HTR-8/SVneo (cell line): ENCODE data around the gene SCAMP2.
A peak's percentile ranks its signal among the peaks of the same experiment; 100 is the strongest.
"Not testable (repeated sequence)": the region's sequence is repeated elsewhere in the genome, so short reads cannot be mapped to it uniquely, and the experiment has no call there.

Experiments used
- DNase-seq: peaks from one replicate; pipeline ENCODE4 v3.0.0; 2011; ENCODE audit warnings: low spot score, mixed read lengths; ENCODE audit not compliant: insufficient read length
- FAIRE-seq: peaks from 2 replicates; lab custom pipeline; 2011; peaks lifted over from hg19 to GRCh38; lab: Jason Lieb, UNC

The SCAMP2 gene, protein sequence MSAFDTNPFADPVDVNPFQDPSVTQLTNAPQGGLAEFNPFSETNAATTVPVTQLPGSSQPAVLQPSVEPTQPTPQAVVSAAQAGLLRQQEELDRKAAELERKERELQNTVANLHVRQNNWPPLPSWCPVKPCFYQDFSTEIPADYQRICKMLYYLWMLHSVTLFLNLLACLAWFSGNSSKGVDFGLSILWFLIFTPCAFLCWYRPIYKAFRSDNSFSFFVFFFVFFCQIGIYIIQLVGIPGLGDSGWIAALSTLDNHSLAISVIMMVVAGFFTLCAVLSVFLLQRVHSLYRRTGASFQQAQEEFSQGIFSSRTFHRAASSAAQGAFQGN

DNA sequence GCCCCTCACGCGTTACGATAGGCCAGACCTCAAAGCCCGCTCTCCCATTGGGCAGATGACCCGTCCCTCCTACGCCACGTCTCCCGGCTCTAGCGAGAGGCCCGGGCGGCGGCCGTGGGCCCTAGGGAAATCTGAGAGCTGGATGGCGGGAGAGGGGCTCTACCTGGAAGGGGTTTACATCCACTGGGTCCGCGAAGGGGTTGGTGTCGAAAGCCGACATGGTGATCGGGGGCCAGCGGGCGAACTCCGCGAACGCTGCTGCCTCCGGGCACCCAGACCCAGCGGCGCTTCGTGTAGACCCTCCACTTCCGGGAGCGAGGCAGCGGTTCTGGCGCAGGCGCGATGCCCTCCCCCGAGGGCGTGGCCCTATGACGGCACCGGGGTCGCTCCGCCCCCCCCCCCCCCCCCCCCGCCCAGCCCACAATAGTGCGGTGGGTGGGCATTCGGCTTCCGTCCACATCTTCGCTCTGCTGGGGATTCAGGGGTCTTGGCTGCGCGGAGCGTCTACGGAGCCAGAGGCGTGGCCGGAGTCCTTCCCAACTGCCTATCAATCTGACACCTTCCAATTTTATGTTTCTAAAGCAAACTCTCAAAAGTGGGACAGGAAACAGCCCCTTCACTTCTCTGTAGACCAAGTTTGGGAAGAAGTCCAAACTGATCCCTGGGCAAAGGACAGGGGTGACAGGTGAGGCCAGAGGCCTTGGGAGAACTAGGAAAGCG is at the start of gene SCAMP2:
Gene SCAMP2, minus strand, starts transcription at position 330 of the 720 bp plus-strand sequence. Its CDS starts 110 bp downstream, at position 220.
- FAIRE-seq, result no peak

DNA sequence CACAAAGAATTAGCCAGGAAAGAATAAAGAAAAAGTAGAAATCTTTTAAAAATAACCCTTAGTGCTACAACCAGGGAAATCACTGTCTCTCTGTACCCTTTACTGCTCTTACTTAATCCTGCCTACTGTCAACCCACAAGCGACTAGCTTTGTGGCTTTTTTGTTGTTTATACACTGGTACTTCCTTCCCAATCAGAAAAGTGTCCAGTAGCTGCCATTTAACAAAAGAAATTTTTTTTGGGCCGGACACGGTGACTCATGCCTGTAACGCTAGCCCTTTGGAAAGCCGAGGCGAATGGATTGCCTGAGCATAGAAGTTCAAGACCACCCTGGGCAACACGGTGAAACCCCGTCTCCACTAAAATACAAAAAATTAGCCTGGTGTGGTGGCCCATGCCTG is 47.3 kb upstream of the SCAMP2 start:
- no peak for DNase-seq
- FAIRE-seq, result no peak

More for the DNA sequence above, at the start of gene SCAMP2:
- peak; percentile 98 for DNase-seq

DNA sequence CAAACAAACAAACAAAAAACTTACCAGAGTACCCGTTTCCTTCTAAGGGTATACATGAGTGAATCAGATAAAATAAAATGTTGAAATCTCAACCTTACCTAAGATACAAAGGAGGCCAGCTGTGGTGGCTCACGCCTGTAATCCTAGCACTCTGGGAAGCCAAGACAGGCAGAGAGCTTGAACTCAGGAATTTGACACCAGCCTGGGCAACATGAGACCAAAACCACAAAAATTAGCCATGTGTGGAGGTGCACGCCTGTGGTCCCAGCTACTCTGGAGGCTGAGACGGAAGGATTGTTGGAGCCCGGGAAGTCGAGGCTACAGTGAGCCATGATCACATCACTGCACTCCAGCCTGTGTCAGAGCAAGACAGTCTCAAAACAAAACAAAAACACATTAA is 44.5 kb upstream of the SCAMP2 start:
- FAIRE-seq (no peak), DNase-seq (no peak)

DNA sequence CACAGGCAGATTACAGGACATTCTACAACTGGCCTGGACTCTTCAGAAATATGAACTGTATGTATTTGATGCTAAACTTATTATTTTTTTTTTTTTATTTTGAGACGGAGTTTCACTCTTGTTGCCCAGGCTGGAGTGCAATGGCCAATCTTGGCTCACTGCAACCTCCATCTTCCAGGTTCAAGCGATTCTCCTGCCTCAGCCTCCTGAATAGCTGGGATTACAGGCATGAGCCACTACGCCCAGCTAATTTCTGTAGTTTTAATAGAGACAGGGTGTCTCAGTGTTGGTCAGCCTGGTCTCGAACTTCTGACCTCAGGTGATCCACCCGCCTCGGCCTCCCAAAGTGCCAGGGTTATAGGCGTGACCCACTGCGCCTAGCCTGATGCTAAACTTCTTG is 40.6 kb upstream of the SCAMP2 start:
- FAIRE-seq, DNase-seq: not testable (repeated sequence)

DNA sequence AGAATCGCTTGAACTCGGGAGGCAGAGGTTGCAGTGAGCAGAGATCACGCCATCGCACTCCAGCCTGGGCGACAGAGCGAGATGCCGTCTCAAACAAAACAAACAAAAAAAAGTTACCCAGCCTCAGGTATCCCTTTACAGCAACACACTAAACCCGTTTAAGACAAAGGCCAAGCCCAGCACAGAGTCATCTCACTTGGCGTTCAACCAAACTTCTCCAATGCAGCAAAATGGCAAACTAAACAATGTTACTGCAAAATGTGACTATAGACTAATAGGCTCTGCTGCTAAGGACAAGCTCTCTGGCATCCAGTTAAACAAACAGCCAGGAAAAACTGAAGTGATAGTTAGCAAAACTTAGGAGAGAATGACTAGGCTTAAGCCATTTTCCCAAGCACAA is 39.9 kb upstream of the SCAMP2 start:
- no peak for DNase-seq

DNA sequence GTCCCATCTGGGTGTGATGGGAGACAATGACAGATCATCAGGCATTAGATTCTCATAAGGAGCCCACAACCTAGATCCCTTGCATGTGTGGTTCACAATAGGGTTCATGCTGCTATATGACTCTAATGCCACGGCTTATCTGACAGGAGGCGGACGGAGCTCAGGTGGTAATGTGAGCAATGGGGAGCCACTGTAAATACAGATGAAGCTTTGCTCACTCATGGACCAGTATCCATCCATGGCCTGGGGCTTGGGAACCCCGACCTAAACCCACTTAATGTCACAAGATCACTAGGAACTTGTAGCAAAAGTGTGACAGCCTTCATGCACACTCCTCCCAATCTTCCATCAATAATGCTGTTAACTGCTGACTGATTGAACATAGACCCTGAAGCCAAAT is 35.5 kb upstream of the SCAMP2 start:
- FAIRE-seq (no peak), DNase-seq (no peak)

More for the DNA sequence above, 39.9 kb upstream of the SCAMP2 start:
- FAIRE-seq, result no peak

DNA sequence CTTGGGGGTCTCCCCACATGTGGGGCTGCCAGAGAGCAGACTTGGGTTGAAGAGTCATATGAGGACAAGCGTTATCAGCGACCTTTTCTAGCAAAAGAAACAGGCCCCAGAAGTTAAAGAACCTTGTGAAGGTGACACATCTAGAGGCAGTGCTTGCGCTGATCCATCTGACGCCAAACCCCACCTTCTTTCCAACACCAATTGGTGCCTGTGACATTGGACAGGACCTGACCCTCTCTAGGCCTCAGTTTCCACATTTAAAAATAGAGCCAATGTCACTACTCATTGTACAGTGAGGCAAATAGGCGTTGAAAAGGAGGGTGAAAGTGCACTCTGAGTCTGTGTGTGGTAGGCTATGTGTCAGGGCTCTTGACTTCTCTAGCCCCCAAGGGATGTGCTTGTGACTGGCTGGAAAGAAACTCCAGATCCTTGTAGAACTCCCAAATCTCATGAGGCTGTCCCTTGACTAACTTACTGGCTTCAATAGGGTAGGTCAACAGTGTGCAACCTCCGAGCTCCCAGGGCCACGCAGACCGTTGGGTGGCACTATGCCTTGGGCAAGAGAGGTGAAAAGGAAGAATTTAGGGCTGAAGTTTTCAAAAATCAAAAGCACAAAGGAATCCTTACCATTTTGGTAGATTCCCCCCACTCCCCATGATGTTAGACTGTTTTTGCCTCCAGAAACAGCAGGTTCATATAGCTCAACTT is 34.2 kb upstream of the SCAMP2 start:
- DNase-seq (no peak), FAIRE-seq (no peak)

DNA sequence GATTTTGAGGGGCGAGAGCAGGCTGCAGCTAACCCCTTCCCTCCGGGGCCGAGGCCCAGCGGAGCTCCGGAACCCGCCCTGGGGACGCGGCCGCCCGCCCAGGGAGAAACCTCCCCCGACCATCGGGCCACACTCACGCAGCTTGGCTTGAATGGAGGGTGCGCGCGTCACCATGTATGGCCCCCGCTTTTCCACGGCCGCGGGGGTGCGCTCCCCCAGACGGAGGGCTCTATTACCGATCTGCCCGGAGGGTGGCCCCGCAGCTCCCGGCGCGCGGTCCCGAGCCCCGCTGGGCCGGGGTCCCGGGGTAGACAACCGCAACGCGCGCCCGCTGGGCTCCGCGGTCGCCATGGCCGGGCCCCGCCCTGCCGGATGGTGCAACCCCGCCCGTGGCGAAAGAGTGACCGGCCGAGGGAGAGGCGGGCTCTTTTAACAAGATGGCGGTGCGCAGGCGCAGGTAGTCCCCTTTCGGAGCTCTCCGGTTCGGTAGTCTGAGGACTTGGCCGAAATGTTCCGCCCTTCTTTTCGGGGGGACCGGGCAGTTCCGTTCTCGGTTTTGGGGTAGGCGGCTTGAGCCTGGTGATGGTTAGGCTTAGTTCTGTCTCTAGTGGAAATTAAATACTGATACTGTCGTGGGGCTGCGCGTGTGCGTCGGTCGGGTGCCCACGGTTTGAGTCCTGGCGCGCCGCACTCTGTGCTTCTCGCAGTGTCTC is 33.4 kb upstream of the SCAMP2 start, which contains the start of gene FAM219B:
Gene FAM219B, minus strand, starts transcription at position 402 of the 713 bp plus-strand sequence. Its CDS starts 51 bp downstream, at position 351.
- FAIRE-seq, result no peak
- peak; percentile 96 for DNase-seq

DNA sequence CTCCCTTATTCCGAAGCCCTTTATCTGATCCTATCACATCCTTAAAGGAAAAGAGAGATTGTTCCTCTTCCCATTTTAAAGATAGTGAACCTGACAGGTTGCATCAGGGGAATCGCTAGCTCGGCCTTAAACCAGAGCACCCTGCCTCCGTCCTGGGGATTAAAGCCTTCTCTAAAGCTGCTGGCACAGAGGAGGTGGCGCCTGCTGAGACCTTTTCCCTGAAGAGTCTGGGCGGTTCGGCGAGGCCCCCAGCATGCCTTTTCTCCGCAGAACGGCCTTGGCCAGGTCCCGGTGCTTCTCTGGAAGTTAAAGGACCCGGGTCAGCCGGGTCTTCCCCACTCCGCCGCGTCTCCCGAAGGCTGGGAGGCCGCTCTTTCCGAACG is 32.9 kb upstream of the SCAMP2 start:
- FAIRE-seq, result no peak
- DNase-seq, result no peak

DNA sequence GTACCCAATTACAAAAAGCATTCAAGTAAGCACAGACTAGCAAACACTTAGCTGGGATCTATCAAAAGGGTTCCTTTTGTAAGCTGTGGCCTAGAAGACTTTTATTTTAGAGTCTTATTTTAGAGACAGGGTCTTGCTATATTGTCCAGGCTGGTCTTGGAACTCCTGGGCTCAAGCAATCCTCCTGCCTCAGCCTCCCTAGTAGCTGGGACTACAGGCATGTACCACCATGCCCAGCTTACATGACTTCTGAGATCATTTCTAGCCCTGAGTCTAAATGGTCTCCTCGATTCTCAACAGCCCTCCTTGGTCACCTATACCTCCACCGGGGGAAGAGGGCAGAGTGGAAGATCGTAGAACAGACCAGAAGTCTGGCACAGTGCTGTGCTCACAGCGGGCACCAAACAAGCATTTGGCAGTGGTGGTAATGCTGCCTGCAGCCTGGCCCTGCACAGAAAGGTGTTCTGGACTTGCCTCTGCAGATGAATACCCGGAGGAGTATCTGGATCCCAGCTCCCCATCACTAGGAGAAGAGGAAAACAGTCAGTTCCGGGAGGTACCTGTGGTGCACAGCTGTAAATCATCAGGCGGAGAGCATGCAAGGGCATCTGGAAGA is 31.1 kb upstream of the SCAMP2 start:
- no peak for DNase-seq
- no peak for FAIRE-seq

DNA sequence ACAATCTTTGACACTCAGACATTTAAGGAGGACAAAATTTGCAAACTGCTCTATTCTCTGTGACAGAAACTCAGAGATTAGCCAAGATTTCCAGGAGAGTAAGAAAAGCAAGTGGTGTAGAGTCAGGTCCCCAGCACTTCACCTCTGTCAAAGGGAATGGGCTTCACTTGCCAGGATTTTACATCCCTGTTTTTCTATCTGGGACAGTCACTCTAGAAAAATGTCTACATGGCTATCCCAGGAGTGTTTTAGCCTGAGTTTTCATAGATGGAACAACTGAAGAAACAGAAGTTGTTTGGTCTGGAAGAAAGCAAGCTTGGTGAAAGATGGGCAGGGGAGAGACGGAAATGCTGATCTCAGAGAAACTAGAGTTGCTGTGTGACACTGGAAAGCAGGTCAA is 30.5 kb upstream of the SCAMP2 start:
- FAIRE-seq (no peak), DNase-seq (no peak)

DNA sequence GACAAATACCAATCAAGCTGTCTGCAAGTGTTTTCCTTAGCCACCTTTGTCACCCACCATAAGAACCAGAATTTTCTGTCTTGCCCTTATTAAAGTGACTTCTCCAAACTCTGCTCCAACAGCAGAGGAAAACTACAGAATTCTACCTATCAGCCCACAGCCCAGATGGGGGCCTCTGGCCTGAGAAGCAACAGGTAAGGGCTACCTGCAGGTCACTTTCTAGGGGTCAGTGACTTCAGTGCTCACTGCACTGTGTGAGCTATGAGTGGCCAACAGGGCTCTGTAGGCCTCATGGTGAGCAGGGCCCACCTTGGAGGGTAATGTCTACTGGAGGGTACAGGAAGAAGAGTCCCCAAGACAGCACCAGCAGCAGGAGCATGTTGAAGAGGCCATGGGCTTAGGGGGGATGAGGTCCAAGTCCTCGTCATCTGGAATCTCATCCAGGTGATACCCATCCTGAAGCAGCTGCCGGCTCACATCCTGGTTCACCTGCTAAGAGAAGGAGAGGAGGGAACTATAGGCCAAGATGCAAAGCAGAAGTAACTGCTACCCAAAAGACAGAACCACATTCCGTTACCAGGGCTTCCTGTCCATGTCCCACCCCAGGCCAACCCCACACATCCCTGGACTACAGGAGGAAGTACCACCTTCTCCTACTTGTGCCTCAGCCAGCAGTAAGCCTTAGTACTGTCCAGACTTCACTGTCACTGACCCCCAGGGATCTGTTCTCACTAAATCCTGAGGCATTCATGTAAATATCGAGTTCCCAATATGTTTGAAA is 29.3 kb upstream of the SCAMP2 start:
- no peak for FAIRE-seq
- no peak for DNase-seq

DNA sequence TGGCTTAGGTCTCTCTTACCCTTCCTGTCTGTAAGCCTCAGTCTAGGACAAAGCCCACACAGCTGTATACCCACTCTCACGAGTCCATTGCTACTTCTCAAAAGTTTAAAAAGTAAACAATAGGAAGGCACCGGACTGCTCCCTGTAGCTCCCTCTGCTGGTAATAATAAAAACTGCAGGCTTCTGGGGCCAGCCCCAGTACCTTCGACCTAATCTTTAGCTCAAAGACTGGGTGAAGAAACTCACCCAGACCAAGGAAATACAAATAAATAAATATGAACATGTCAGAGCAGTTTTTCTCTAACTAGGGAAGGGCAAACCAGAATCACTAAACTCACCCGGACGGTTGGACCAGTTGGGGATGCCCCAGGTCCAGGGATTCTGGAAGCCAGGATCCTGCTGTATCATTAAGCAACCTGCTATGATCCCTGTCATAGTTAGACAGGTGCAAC is 28.5 kb upstream of the SCAMP2 start:
- DNase-seq (peak; percentile 72), FAIRE-seq (no peak)

DNA sequence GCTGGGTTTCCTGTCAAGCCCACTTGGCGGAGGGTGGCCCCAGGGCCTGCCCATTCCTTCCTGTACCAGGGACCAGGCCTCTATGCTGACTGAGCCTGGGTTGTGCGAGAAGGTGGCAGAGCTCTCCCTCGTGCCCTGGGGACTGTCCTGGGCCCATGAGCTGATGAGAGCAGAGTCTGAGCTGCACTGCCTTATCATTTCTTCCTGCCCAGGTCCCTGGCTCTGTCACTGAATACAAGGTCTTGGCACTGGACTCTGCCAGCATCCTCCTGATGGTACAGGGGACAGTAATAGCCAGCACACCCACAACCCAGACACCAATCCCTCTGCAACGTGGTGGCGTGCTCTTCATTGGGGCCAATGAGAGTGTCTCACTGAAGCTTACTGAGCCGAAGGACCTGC is 24.1 kb upstream of the SCAMP2 start:
- FAIRE-seq, result no peak
- no peak for DNase-seq

DNA sequence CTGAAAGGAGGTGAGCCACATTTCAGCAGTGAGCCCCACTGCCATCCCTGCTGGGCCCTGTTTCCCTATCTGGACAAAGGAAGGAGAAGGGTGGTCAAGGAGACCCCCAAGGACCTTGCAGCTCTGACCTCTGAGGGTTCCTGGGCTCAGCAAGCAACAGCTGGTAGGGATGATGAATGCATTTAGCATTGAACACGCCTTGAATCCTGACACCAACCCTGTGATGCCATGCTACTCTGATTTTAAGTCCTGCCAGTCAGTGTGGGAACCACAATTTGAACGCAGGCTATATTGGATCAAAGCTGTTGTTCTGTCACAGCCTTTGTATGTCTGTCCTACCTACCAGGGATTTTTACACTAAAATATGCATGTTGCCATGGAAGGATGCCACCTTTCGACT is 23.2 kb upstream of the SCAMP2 start:
- DNase-seq, result no peak

DNA sequence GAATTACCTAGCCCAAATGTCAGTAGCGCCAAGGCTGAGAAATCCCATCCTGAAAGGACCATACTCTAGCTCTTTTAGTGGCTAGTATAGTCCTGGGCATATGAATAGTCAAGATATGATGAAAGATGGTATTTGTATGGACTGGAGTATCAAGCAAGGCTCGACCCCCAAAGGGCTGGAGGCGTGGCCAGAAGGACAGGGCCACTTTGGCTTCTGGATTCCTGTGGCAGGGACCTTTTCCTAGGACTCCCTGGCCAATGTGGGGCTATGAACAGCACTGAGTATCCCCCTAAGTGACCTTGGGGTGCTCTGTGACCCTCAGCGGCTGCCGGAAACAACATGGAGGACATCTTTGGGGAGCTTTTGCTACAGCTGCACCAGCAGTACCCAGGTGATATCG is 22.7 kb upstream of the SCAMP2 start:
- DNase-seq (no peak), FAIRE-seq (no peak)

More for the DNA sequence above, 23.2 kb upstream of the SCAMP2 start:
- no peak for FAIRE-seq

DNA sequence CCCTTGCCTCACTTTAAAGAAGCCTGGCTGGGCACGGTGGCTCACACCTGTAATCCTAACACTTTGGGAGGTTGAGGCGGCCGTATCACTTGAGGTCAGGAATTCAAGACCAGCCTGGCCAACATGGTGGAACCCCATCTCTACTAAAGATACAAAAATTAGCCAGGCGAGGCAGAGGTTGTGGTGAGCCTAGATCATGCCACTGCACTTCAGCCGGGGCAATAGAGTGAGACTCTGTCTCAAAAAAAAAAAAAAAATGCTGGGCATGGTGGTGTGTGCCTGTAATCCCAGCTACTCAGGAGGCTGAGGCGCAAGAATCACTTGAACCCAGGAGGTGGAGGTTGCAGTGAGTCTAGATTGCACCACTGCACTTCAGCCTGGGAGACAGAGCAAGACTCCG is 21.2 kb upstream of the SCAMP2 start:
- not testable (repeated sequence) for FAIRE-seq, DNase-seq

DNA sequence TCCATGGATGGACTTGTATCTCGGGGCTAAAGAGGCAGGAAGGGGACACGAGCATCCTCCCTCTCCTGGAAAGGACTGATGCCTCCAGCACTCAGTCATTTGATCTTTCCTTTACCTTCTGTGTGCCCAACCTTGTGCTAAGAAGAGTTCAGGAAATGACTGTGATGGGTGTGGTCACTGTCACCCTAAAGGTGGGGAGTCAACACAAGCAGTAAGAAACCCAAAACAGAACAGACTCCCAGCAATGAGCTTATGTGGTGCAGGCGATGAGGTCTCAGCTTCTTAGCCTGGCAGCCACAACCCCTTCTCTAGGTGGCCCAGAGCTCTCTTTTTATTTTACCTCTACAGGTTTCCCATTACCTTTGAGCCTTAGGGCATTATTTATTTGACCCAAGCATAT is 20.5 kb upstream of the SCAMP2 start:
- FAIRE-seq (no peak), DNase-seq (no peak)

DNA sequence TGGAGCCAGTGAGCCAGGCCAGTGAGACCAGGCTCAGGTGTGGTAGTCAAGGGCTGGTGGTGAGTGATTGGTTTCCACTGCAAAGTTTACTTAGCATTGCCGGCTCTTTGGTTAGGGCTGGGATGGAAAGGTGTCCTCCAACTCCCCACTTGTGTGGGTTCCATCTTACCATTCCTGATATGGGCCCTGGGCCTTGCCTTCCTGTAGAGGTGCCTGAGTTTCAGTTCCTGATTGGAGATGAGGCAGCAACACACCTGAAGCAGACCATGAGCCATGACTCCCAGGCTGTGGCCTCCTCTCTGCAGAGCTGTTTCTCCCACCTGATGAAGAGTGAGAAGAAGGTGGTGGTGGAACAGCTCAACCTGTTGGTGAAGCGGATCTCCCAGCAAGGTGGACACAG is 19.8 kb upstream of the SCAMP2 start:
- DNase-seq (no peak), FAIRE-seq (no peak)
